ENCODE data around the gene PABPC3. TPM values are rescaled to one million over a fixed set of nuclear protein-coding genes. Genes with fewer than 3 reads are reported as not detected.

Gene PABPC3
- total RNA-seq, 1 experiment from 2014 or later = 0.39 TPM

- no peaks in the 10 kb centered on the region for H3K9me2 ChIP-seq (ENCODE audit: insufficient read depth)
- no TSS peak for BruUV-seq (replicated peaks)
- peaks cover 17% of the 10 kb centered on the region for H3K4me1 ChIP-seq (replicated peaks; ENCODE audit: insufficient read depth)
- H3K4me3 ChIP-seq = no peak overlapping the region
- no peak overlapping the region for H2AFZ ChIP-seq
- DNase-seq = no peak
- POLR2A ChIA-PET (ENCODE audit: unreplicated experiment) = no interaction called here
- H3K4me2 ChIP-seq = no peak overlapping the region
- H3K27ac ChIP-seq = no peak overlapping the region
- H3F3A ChIP-seq (ENCODE audit: insufficient read depth, low read depth) = no peaks in the 10 kb centered on the region; the same call in 1 of the 2 replicates
- CTCF ChIA-PET = interaction anchor here (0.6 kb wide), 1 partner anchor 525 kb away, joined by 4 read pairs; no protein-coding TSS in a partner anchor
- H3K36me3 ChIP-seq (ENCODE audit: low read depth) = no peaks in the 10 kb centered on the region
- no peaks in the 10 kb centered on the region for H4K20me1 ChIP-seq (ENCODE audit: insufficient read depth)
- intact Hi-C loops (cut with micrococcal nuclease; ENCODE audit: unreplicated experiment) = no loop called here
- no peaks in the 10 kb centered on the region for H3K27me3 ChIP-seq (ENCODE audit: insufficient read depth, low read depth)
- H3K79me2 ChIP-seq (ENCODE audit: low read depth) = no peaks in the 10 kb centered on the region
- TF ChIP-seq EZH2 (IDR thresholded peaks at IDR 0.05; ENCODE audit: low read depth) (no peak), CTCF (conservative IDR thresholded peaks at IDR 0.05) (no peak)
- no peaks in the 10 kb centered on the region for H3K9me3 ChIP-seq (ENCODE audit: insufficient read depth, low read depth)
Observed at GRCh38 chr13:25118378-25118905, 22.5 kb downstream of the PABPC3 start.

DNA sequence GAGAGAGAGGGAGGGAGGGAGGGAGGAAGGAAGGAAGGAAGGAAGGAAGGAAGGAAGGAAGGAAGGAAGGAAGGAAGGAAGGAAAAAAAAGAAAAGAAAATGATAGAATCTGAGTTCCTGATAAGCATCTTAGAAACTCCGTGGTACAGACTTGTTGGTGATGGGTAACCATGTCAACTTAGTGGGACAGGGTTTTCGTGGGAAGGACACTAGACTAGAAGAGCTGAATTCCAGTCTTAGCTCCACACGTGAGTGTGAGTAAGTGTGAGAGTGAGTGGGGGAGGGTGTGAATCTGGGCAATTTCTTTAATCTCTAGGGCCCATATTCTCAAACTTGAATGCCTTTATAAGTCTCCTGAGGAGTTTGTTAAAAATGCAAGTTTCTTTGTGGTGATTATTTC is 35.0 kb downstream of the PABPC3 start:
- ChIA-PET CTCF (no interaction called here), POLR2A (ENCODE audit: unreplicated experiment) (no interaction called here)
- no peak overlapping the region for H3K4me2 ChIP-seq
- no peak overlapping the region for H3K4me3 ChIP-seq
- no TSS peak for BruUV-seq (replicated peaks)
- H3K27me3 ChIP-seq (ENCODE audit: insufficient read depth, low read depth) = peaks cover 62% of the 10 kb centered on the region
- H3K4me1 ChIP-seq (replicated peaks; ENCODE audit: insufficient read depth) = no peaks in the 10 kb centered on the region
- H3K9me2 ChIP-seq (ENCODE audit: insufficient read depth) = no peaks in the 10 kb centered on the region
- no peaks in the 10 kb centered on the region for H4K20me1 ChIP-seq (ENCODE audit: insufficient read depth)
- TF ChIP-seq CTCF (conservative IDR thresholded peaks at IDR 0.05) = no peak
- TF ChIP-seq EZH2 (IDR thresholded peaks at IDR 0.05; ENCODE audit: low read depth) = no peak
- intact Hi-C loops (cut with micrococcal nuclease; ENCODE audit: unreplicated experiment) = no loop called here
- no peak for DNase-seq
- H3F3A ChIP-seq (ENCODE audit: insufficient read depth, low read depth) = no peaks in the 10 kb centered on the region
- no peak overlapping the region for H2AFZ ChIP-seq
- no peak overlapping the region for H3K27ac ChIP-seq
- no peaks in the 10 kb centered on the region for H3K36me3 ChIP-seq (ENCODE audit: low read depth)
- H3K9me3 ChIP-seq (ENCODE audit: insufficient read depth, low read depth) = no peaks in the 10 kb centered on the region
- H3K79me2 ChIP-seq (ENCODE audit: low read depth) = no peaks in the 10 kb centered on the region

DNA sequence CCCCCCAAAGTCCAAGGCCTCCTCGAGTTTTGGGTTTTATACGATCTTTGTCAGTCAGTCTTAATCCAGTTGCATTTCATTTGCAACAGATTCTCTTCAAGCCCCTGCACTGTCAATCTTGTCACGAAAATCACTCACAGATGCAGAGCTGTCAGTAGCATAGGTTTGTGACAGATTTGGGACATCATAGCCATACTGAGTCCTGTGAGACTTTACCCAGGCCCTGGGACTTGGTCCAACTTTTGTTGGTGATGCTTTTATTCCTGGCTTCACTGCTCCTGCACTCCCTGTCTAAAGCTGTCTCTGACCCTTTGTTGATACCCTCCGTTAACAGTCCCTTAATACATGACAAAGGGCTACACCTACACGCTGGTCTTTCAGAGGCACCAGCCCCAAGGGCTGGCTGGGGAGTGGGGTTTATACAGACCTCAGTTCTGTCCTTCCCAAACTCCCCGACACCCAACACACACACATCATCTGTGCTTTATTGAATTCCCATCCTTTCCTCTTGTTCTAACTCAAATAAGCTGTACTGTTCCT is 36.0 kb downstream of the PABPC3 start:
- no peak for DNase-seq
- TF ChIP-seq EZH2 (IDR thresholded peaks at IDR 0.05; ENCODE audit: low read depth) (no peak), CTCF (conservative IDR thresholded peaks at IDR 0.05) (no peak)
- H3K4me2 ChIP-seq = no peak overlapping the region
- H3K4me1 ChIP-seq (replicated peaks; ENCODE audit: insufficient read depth) = no peaks in the 10 kb centered on the region
- H3K9me2 ChIP-seq (ENCODE audit: insufficient read depth) = no peaks in the 10 kb centered on the region
- H3K79me2 ChIP-seq (ENCODE audit: low read depth) = no peaks in the 10 kb centered on the region
- H4K20me1 ChIP-seq (ENCODE audit: insufficient read depth) = no peaks in the 10 kb centered on the region
- no peak overlapping the region for H2AFZ ChIP-seq
- no peak overlapping the region for H3K4me3 ChIP-seq
- H3F3A ChIP-seq (ENCODE audit: insufficient read depth, low read depth) = no peaks in the 10 kb centered on the region
- no TSS peak for BruUV-seq (replicated peaks)
- ChIA-PET CTCF (no interaction called here), POLR2A (ENCODE audit: unreplicated experiment) (no interaction called here)
- no peaks in the 10 kb centered on the region for H3K9me3 ChIP-seq (ENCODE audit: insufficient read depth, low read depth)
- intact Hi-C loops (cut with micrococcal nuclease; ENCODE audit: unreplicated experiment) = no loop called here
- no peaks in the 10 kb centered on the region for H3K36me3 ChIP-seq (ENCODE audit: low read depth)
- H3K27ac ChIP-seq = no peak overlapping the region
- peaks cover 68% of the 10 kb centered on the region for H3K27me3 ChIP-seq (ENCODE audit: insufficient read depth, low read depth)

All from PC-9 (cell line).